H7 (cell line): Measurements from ENCODE around the gene SUGP2. TPM values are rescaled to one million over a fixed set of nuclear protein-coding genes. Genes with fewer than 3 reads are reported as not detected.
A peak's percentile ranks its signal among the peaks of the same experiment; 100 is the strongest.

ENCODE experiments used
- DNase-seq: peaks from one replicate; pipeline ENCODE4 v3.0.0; 2012
- H3K27me3 ChIP-seq: 2 replicates; pipeline ENCODE4 v1.6.0; 2011; ENCODE audit warnings: mild to moderate bottlenecking, low read length; ENCODE audit not compliant: control insufficient read depth, insufficient read depth
- H3K36me3 ChIP-seq: replicated peaks from 2 replicates; pipeline ENCODE4 v1.5.1; 2011; ENCODE audit warnings: low read length; ENCODE audit not compliant: control insufficient read depth, insufficient read depth
- H3K4me3 ChIP-seq: 2 replicates; pipeline ENCODE4 v1.5.1; 2011; ENCODE audit warnings: low read depth, mild to moderate bottlenecking, control low read depth, low read length, moderate library complexity; ENCODE audit not compliant: insufficient read depth
- total RNA-seq: library from RNA; depleted of rRNA; stranded (reverse); fragments of >200 nt; shearing (Covaris generic); gene quantifications from 2 replicates; pipeline ENCODE4 v1.2.3, GENCODE V29; 2014

SUGP2 gene
- total RNA-seq, 1 experiment from 2014 or later: 54.5 TPM

DNA sequence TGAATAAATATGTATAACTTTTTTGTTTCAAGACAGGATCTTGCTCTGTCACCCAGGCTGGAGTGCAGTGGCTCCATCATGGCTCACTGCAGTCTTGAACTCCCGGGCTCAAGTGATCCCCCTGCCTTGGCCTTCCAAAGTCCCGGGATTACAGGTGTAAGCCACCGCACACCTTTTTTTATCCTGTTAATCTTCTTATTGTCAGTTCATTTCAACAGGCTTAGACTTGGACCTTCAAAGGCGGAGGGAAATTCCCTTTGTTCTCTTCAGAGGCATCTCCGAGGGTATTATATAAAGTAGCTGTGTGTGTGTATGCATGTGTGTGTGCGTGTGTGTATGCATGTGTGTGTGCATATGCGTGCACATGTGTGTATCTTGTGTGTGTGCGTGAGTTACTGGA, 35.0 kb downstream of the SUGP2 start:
- H3K27me3 ChIP-seq: no peaks in the 10 kb centered on the region
- peaks cover 42% of the 10 kb centered on the region for H3K36me3 ChIP-seq
- no peak for DNase-seq
- H3K4me3 ChIP-seq: no peak overlapping the region

DNA sequence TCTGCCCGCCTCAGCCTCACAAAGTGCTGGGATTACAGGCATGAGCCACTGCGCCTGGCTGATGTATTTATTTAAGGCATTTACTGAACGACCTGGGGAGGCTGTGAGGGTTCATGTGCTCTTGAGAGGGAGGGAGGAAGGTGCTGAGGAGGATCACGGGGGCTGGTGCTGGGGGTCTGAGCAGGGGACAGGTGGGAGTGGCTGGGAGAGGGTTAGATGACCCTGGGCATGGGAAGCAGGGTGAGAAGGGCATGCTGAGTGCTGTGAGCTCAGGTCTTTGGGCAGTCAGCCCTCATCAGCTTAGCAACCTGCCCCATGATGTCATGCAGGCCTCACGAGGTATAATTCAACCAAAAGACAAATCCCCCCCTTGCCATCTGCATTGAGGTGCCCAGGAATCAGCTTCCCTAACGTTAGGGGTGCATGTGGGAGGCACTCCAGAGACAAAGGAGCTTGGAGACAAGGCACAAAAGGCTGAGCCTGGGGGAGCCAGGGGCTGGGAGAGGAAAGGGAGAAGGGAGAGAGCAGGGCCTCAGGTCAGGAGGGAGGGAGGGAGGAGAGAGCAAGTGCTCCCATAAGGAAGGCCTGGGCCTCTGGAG, 36.4 kb downstream of the SUGP2 start:
- no peak for DNase-seq
- no peaks in the 10 kb centered on the region for H3K27me3 ChIP-seq
- peaks cover 42% of the 10 kb centered on the region for H3K36me3 ChIP-seq
- H3K4me3 ChIP-seq: no peak overlapping the region

DNA sequence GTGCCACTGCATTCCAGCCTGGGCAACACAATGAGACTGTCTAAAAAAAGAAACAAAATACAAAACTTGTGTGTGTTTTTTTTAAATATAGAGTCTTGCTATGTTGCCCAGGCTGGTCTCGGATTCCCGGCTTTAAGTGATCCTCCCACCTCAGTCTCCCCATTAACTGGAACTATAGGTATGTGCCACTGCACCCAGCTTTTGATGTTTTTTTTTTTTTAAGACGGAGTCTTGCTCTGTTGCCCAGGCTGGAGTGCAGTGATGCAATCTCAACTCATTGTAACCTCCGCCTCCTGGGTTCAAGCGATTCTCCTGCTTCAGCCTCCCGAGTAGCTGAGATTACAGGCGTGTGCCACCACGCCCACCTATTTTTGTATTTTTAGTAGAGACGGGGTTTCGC, 37.0 kb downstream of the SUGP2 start:
- H3K27me3 ChIP-seq: no peaks in the 10 kb centered on the region
- no peak for DNase-seq
- no peak overlapping the region for H3K4me3 ChIP-seq
- H3K36me3 ChIP-seq: peaks cover 41% of the 10 kb centered on the region

DNA sequence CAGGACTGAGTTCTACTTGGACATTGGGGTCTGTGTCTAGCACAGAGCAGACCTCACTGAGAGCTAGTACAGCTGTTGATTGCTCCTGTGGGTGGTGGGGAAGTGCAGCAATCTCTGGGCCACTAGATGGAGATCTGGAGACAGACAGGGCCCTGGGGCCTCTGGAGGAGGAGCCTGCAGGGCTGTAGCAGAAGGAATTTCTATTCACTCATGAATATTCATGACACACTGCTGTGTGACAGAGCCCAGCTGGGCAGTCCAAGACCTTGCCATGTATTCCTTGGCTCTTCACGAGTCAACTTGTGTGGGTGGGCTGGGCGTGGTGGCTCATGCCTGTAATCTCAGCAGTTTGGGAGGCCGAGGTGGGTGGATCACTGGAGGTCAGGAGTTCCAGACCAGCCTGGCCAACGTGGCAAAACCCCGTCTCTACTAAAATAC, 37.5 kb downstream of the SUGP2 start:
- no peaks in the 10 kb centered on the region for H3K27me3 ChIP-seq
- peak; percentile 97 for DNase-seq

DNA sequence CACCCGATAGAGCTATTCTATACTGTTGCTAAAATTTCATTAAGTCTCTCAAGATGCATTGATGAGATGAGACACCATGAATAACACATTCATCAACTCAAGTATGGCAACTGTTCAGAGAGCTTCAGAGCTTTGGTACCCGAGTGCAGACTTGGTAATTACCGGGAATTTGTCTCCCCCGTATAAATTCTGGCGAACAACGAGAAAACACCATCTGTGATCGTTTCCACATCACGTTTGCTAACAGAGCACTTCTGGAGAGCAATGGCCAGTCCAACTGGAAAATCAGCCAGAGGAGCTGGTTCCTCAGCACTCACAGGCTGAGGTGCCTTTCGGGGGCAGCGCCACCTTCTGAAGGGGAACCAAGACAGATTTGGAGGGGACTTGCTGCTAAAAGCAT, 40.2 kb downstream of the SUGP2 start:
- DNase-seq: no peak
- H3K4me3 ChIP-seq: no peak overlapping the region
- H3K27me3 ChIP-seq: no peaks in the 10 kb centered on the region
- H3K36me3 ChIP-seq: peaks cover 24% of the 10 kb centered on the region

More for the DNA sequence above, 37.5 kb downstream of the SUGP2 start:
- Histone ChIP-seq H3K4me3 (no peak overlapping the region), H3K36me3 (peaks cover 40% of the 10 kb centered on the region)

DNA sequence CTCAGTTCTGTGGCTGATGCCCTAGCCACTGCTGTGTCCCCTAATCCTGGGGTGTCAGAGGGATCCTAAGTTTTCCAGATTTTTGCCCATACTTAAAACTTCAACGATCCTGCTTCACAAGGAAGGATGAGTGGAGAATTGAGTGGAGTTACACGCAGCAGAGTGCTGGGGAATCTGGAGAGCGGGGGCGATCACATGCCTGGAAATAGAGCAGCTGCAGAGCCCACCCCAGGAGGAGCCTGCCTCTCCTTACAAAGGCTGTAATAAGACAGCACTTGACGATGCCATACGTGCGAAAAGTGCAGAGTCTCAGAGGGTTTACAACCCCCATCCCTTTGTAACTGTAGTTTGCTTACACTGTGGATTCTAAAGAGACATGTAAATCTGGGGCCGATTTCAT, 40.6 kb downstream of the SUGP2 start:
- peaks cover 24% of the 10 kb centered on the region for H3K36me3 ChIP-seq
- no peaks in the 10 kb centered on the region for H3K27me3 ChIP-seq
- no peak overlapping the region for H3K4me3 ChIP-seq
- DNase-seq: no peak

DNA sequence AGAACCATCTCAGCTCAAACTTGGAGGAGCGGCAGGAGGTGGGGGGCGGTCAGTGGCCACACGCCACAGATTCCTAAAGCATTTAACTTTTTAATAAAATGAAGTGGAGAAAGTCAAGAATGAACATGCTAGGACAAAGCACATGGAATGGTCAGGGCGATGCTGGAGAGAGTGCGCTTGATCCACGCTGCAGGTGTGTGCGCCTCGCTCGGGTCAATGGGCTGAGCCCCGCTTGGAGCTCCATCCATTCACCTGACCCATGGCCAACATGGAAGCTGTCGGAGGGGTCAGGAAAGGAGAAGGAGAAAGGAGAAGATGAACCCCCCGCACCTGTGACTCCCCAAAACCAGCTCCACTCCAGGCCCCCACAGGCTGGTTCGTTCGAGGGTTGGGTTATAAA, 41.8 kb downstream of the SUGP2 start:
- H3K36me3 ChIP-seq: peaks cover 24% of the 10 kb centered on the region
- no peak for DNase-seq

DNA sequence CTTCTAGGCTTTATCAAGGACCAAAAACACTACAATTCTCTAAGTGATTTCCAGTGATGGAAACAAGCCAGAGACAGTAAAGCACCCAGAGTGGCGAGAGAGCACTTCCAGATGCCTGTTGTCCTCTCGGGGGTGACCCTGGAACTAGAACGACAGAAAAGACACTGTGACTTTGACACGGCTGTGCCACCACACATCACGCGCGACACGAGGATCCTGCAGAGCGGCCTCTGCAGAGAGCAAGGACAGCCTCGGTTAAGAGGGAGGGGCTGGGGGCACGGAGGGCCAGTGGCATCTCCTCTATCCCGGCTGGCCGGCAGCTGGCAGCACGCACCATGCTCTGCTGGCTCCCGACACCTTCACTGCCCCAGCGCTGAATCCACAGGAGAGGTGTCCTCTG, 42.3 kb downstream of the SUGP2 start:
- DNase-seq: peak; percentile 35
- peaks cover 24% of the 10 kb centered on the region for H3K36me3 ChIP-seq
- no peak overlapping the region for H3K4me3 ChIP-seq
- no peaks in the 10 kb centered on the region for H3K27me3 ChIP-seq

More for the DNA sequence above, 41.8 kb downstream of the SUGP2 start:
- no peak overlapping the region for H3K4me3 ChIP-seq
- H3K27me3 ChIP-seq: no peaks in the 10 kb centered on the region

DNA sequence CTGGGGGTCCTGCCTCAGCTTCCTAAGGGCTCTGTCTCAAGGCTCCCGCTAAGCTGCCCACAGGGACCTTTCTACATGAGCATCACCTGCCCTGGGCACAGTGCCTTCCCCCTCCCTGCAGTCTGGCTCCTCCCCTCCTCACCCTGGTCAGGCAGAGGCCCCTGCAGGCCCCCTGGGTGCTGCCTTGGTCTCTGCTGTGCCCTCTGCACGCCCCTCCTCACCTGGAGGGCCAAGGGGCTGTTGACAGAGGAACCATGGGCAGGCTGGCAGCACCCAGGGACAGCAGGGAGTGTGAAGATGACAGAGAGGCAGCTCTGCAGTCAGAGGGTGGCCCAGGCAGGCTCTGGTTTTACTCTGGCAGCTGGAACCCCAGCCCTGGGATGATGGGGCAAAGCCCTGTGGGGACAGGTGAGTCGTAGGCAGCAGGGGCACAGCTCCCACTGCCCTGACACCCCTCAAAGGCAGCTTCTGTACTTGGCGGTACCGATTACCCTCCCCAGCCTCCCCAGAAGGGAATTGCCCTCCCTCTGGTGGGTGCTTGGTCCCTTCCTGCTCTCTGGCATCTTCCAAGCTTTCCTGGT, 43.1 kb downstream of the SUGP2 start:
- DNase-seq: peak; percentile 62
- H3K36me3 ChIP-seq: peaks cover 23% of the 10 kb centered on the region
- H3K4me3 ChIP-seq: no peak overlapping the region
- no peaks in the 10 kb centered on the region for H3K27me3 ChIP-seq

DNA sequence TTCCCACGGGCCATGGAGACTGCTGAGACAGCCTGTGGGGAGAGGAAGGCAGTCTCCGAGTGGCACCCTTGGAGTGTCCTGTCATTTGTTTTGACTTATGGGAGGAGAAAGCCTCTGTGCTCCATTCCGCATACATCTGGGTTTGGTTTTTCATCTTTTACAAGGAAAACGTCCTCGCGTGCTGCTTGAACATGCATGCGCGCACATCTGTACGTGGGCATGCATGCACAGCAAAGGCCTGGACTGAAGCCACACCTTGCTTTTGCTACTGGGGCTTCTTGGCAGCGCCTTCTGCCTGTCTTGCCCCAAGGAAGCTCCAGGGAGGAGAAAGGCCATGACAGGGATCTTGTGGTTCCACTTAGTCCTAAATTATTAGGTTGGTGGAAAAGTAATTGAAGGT, 44.0 kb downstream of the SUGP2 start:
- peaks cover 16% of the 10 kb centered on the region for H3K36me3 ChIP-seq
- DNase-seq: no peak
- H3K27me3 ChIP-seq: no peaks in the 10 kb centered on the region
- no peak overlapping the region for H3K4me3 ChIP-seq

DNA sequence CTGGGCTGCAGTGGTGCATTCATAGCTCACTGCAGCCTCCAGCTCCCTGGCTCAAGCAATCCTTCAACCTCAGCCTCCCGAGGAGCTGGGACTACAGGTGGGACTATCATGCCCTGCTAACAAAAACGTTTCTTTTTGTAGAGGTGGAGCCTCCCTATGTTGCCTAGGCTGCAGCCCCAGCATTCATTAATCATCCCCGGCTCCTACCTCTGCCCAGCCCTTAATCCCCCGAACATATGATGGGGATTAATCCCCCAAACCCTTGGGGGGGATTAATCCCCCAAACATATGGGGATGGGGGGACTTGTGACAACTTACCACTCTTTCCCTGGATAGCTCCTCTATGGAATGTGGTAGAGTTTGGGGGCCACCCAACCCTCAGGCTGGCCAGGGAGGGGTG, 45.9 kb downstream of the SUGP2 start:
- Histone ChIP-seq H3K4me3 (no peak overlapping the region), H3K36me3 (peaks cover 3% of the 10 kb centered on the region; the same call in 1 of the 2 replicates), H3K27me3 (no peaks in the 10 kb centered on the region; the same call in none of the 2 replicates)
- DNase-seq: no peak

DNA sequence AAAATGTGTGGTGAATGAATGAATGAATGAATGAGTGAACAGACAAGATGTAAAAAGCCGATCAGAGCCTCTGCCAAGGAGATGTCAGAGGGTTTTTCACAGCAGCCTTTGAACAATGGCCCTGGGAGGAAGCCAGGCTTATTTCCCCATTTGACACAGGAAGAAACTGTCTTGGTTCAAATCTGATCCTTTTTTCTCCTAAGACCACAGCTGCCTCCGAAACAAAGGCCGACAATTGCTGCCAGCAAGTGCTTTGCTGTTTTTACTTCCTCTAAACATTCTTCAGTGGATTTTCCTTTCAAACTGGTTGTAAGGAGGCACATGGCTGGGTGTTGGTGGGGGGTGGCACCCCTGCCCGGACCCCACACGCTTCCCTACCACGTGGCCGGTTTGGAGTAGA, 48.1 kb downstream of the SUGP2 start:
- Histone ChIP-seq H3K4me3 (no peak overlapping the region), H3K27me3 (no peaks in the 10 kb centered on the region; the same call in none of the 2 replicates), H3K36me3 (no peaks in the 10 kb centered on the region)
- DNase-seq: no peak

DNA sequence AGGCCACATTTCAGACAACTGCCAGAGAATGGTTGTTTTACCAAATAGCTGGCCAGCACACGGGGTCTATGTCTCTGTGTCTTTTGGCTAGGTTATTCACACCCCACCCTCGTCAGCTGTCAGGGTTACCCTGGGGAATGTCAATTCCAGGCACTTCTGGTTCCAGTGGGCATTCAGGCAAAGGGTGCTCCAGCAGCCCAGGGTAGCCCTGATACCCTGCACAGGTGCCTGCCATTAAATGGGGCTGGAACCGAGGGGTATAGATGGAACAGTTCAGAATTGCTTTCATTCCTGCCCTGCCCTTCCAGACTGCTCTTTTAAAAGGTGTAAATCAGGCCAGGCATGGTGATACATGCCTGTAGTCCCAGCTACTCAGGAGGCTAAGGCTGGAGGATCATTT, 49.1 kb downstream of the SUGP2 start:
- no peak for DNase-seq
- Histone ChIP-seq H3K27me3 (no peaks in the 10 kb centered on the region; the same call in none of the 2 replicates), H3K4me3 (no peak overlapping the region), H3K36me3 (no peaks in the 10 kb centered on the region)

DNA sequence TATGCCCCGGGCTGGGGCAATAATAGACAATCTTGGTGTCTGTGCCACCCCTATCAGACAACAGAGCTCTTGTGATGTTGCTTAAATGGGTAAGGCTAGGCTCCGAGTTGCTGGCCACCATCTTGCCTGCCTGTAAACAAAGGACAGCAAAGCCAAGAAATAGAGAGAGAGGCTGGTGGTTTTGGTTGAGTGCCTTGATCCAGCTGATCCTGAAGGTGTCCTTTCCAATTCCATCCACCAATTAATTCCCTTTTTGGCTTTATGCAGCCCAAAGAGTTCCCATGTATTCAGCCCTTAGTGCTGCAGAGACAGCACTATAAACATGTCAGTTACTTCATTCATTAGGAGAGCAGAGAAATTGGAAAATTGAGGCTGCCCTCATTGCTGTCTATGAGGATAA, 50.6 kb downstream of the SUGP2 start:
- DNase-seq: no peak
- Histone ChIP-seq H3K36me3 (no peaks in the 10 kb centered on the region), H3K4me3 (no peak overlapping the region), H3K27me3 (no peaks in the 10 kb centered on the region; the same call in none of the 2 replicates)

DNA sequence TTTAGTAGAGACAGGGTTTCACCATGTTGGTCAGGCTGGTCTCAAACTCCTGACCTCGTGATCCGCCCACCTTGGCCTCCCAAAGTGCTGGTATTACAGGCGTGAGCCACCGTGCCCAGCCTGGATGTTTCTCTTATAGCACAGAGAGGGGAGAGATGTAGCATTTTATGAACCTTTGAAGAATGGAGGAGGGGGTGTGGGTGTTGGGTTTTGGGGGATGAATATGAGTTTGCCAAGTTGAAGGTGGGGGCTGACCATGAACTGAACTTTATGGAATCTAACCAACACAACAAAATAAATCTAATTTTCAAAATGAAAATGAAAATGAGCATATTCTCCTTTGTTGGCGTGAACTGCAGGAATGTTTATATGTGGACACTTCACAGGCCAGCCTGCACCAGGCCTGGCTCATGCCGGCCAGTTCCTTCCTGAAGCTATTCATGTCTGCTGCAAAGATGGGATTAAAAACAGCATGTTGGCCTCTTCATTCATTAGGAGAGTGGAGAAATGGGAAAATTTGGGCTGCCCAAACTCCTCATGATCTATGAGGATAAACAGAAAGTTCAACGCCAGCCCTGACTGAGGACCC, 52.8 kb downstream of the SUGP2 start:
- DNase-seq: no peak
- Histone ChIP-seq H3K27me3 (no peaks in the 10 kb centered on the region; the same call in none of the 2 replicates), H3K36me3 (no peaks in the 10 kb centered on the region), H3K4me3 (no peak overlapping the region)
